PC-3 (cell line): ENCODE data around the gene BARHL2. TPM values are rescaled to one million over a fixed set of nuclear protein-coding genes. Genes with fewer than 3 reads are reported as not detected.

ENCODE experiments used
- ATAC-seq: fragments of 200-7000 bp; cut with Tn5 transposase; 2 replicates; pipeline ENCODE4 v1.9.1; 2020; ENCODE audit warnings: mild to moderate bottlenecking, moderate library complexity
- BruUV-seq: library from RNA; stranded (reverse); fragments of 400-500 nt; replicated peaks from 2 replicates; lab custom pipeline; 2021; lab: Mats Ljungman, UMichigan
- CTCF ChIA-PET: fragments of 300-600 bp; sonication (Branson Sonifier 250); formaldehyde crosslinking; loops from one replicate; lab custom pipeline; 2022; ENCODE audit warnings: antibody characterized with exemption; lab: Charles Lee
- POLR2A ChIA-PET: fragments of 300-600 bp; sonication (Branson Sonifier 250); formaldehyde crosslinking; loops from one replicate; lab custom pipeline; 2022; ENCODE audit warnings: antibody characterized with exemption; ENCODE audit not compliant: unreplicated experiment; lab: Charles Lee
- DNase-seq: peaks from one replicate; pipeline ENCODE4 v3.0.0-alpha.2; 2015
- H2AFZ ChIP-seq: fragments of 300-600 bp; sonication (generic); 2 replicates; pipeline ENCODE4 v1.6.0; 2016; ENCODE audit warnings: antibody characterized with exemption, low read length
- H3F3A ChIP-seq: fragments of 300-600 bp; sonication (generic); one replicate; pipeline ENCODE4 v1.6.0; 2017; ENCODE audit warnings: antibody characterized with exemption, low read length, control low read depth, mild to moderate bottlenecking; ENCODE audit not compliant: unreplicated experiment
- H3K27ac ChIP-seq: fragments of 300-600 bp; sonication (generic); 2 replicates; pipeline ENCODE4 v1.5.1; 2016; ENCODE audit warnings: mild to moderate bottlenecking, low read length
- H3K27me3 ChIP-seq: fragments of 300-600 bp; sonication (generic); 2 replicates; pipeline ENCODE4 v1.6.1; 2016; ENCODE audit warnings: low read length, mixed read lengths
- H3K36me3 ChIP-seq: fragments of 300-600 bp; sonication (generic); 2 replicates; pipeline ENCODE4 v1.6.1; 2016; ENCODE audit warnings: low read depth, mixed run types, low read length, mixed read lengths
- H3K4me1 ChIP-seq: fragments of 300-600 bp; sonication (generic); 2 replicates; pipeline ENCODE4 v1.5.1; 2016; ENCODE audit warnings: low read length; ENCODE audit not compliant: insufficient read depth
- H3K4me2 ChIP-seq: fragments of 300-600 bp; sonication (generic); 2 replicates; pipeline ENCODE4 v1.6.0; 2016; ENCODE audit warnings: low read length
- H3K4me3 ChIP-seq: fragments of 300-600 bp; sonication (generic); 2 replicates; pipeline ENCODE4 v1.5.1; 2016; ENCODE audit warnings: mild to moderate bottlenecking, low read length, mixed read lengths
- H3K79me2 ChIP-seq: fragments of 300-600 bp; sonication (generic); 2 replicates; pipeline ENCODE4 v1.6.1; 2017; ENCODE audit warnings: low read length, mixed read lengths
- H3K9ac ChIP-seq: fragments of 300-600 bp; sonication (generic); 2 replicates; pipeline ENCODE4 v1.6.0; 2016; ENCODE audit warnings: mild to moderate bottlenecking, low read length
- H3K9me2 ChIP-seq: fragments of 300-600 bp; sonication (generic); replicated peaks from 2 replicates; pipeline ENCODE4 v1.6.1; 2016; ENCODE audit warnings: mixed run types, low read length, mixed read lengths
- H3K9me3 ChIP-seq: fragments of 300-600 bp; sonication (generic); 2 replicates; pipeline ENCODE4 v1.6.1; 2016; ENCODE audit warnings: low read length, mixed read lengths
- H4K20me1 ChIP-seq: fragments of 300-600 bp; sonication (generic); 2 replicates; pipeline ENCODE4 v1.6.1; 2016; ENCODE audit warnings: low read length, mixed read lengths
- CTCF ChIP-seq: fragments of 300-600 bp; sonication (generic); conservative IDR thresholded peaks from 2 replicates; pipeline ENCODE4 v1.5.1; 2017; ENCODE audit warnings: antibody characterized with exemption, low read depth, mild to moderate bottlenecking, low read length
- EZH2 ChIP-seq: fragments of 300-600 bp; sonication (generic); IDR thresholded peaks from one replicate; pipeline ENCODE4 v1.6.1; 2017; ENCODE audit warnings: antibody characterized with exemption, mild to moderate bottlenecking, low read length; ENCODE audit not compliant: unreplicated experiment
- EZH2phosphoT487 ChIP-seq: fragments of 300-600 bp; sonication (generic); IDR thresholded peaks from 2 replicates; pipeline ENCODE4 v1.6.1; 2018; ENCODE audit warnings: mild to moderate bottlenecking, antibody characterized with exemption, low read length, borderline replicate concordance
- intact Hi-C: fragments of 100-400 bp; cut with micrococcal nuclease; formaldehyde crosslinking; loops from 2 replicates; pipeline ENCODE4 v1.9.0; 2023
- total RNA-seq: library from RNA; depleted of rRNA; stranded (reverse); fragments of >200 nt; gene quantifications from 2 replicates; pipeline ENCODE4 v1.2.3, GENCODE V29; 2014

Gene BARHL2
- total RNA-seq, 1 experiment from 2014 or later, result not detected

- H4K20me1 ChIP-seq, result no peaks in the 10 kb centered on the region
- no peak for DNase-seq
- H3K9ac ChIP-seq, result no peak overlapping the region
- H3K79me2 ChIP-seq, result no peaks in the 10 kb centered on the region
- no peak overlapping the region for H3K4me3 ChIP-seq
- peaks cover 92% of the 10 kb centered on the region for H3K27me3 ChIP-seq
- no peak for ATAC-seq
- intact Hi-C loops, result no loop called here
- H3K4me1 ChIP-seq, result no peaks in the 10 kb centered on the region
- H3K9me2 ChIP-seq, result no peaks in the 10 kb centered on the region
- no peak for TF ChIP-seq CTCF
- TF ChIP-seq EZH2, result no peak
- no peak for TF ChIP-seq EZH2phosphoT487
- POLR2A ChIA-PET, result no interaction called here
- no peaks in the 10 kb centered on the region for H3F3A ChIP-seq
- H3K4me2 ChIP-seq, result no peak overlapping the region
- H2AFZ ChIP-seq, result no peak overlapping the region
- no peaks in the 10 kb centered on the region for H3K9me3 ChIP-seq
- no TSS peak for BruUV-seq
- CTCF ChIA-PET, result no interaction called here
- no peak overlapping the region for H3K27ac ChIP-seq
- no peaks in the 10 kb centered on the region for H3K36me3 ChIP-seq
Measured at GRCh38 chr1:90708236-90708786, 8.8 kb downstream of the BARHL2 start.

- peak; percentile 49 for DNase-seq
- H3K4me1 ChIP-seq, result no peaks in the 10 kb centered on the region
- H4K20me1 ChIP-seq, result no peaks in the 10 kb centered on the region
- H3K79me2 ChIP-seq, result no peaks in the 10 kb centered on the region
- peaks cover 85% of the 10 kb centered on the region for H3K27me3 ChIP-seq
- POLR2A ChIA-PET, result no interaction called here
- H3K4me2 ChIP-seq, result peak overlapping the region; percentile 31; the same call in 1 of the 2 replicates
- H3K9me2 ChIP-seq, result no peaks in the 10 kb centered on the region
- H3K9ac ChIP-seq, result no peak overlapping the region
- CTCF ChIA-PET, result no interaction called here
- ATAC-seq, result peak; percentile 92
- intact Hi-C loops, result no loop called here
- BruUV-seq, result no TSS peak
- no peak overlapping the region for H3K4me3 ChIP-seq
- H3K9me3 ChIP-seq, result no peaks in the 10 kb centered on the region
- no peak for TF ChIP-seq EZH2
- no peak for TF ChIP-seq EZH2phosphoT487
- no peaks in the 10 kb centered on the region for H3K36me3 ChIP-seq
- H3K27ac ChIP-seq, result no peak overlapping the region
- no peak overlapping the region for H2AFZ ChIP-seq
- H3F3A ChIP-seq, result no peaks in the 10 kb centered on the region
Measured at GRCh38 chr1:90707363-90707710, 9.8 kb downstream of the BARHL2 start.

GRCh38 chr1:90706437-90707362 is 10.4 kb downstream of the BARHL2 start:
- Histone ChIP-seq H3F3A (no peaks in the 10 kb centered on the region), H3K4me3 (no peak overlapping the region), H4K20me1 (no peaks in the 10 kb centered on the region), H3K9ac (no peak overlapping the region), H2AFZ (no peak overlapping the region), H3K27me3 (peaks cover 84% of the 10 kb centered on the region), H3K79me2 (no peaks in the 10 kb centered on the region), H3K9me2 (no peaks in the 10 kb centered on the region), H3K4me2 (peak overlapping the region; percentile 31; the same call in 1 of the 2 replicates), H3K27ac (no peak overlapping the region), H3K4me1 (no peaks in the 10 kb centered on the region), H3K9me3 (no peaks in the 10 kb centered on the region), H3K36me3 (no peaks in the 10 kb centered on the region)
- CTCF ChIA-PET, result no interaction called here
- intact Hi-C loops, result no loop called here
- POLR2A ChIA-PET, result no interaction called here
- TF ChIP-seq EZH2, result no peak
- TF ChIP-seq EZH2phosphoT487, result no peak
- no peak for TF ChIP-seq CTCF
- ATAC-seq (peak; percentile 48), DNase-seq (no peak)
- no TSS peak for BruUV-seq
